ENCODE measurements around the gene IFI35. TPM values are rescaled to one million over a fixed set of nuclear protein-coding genes. Genes with fewer than 3 reads are reported as not detected.

The IFI35 gene
- total and polyA plus RNA-seq, 2 donors (not counting 1 experiment from before 2014, with no cell fraction given): 34.5 to 52.0 TPM

GRCh38 chr17:42985225-42985624 lies 21.4 kb upstream of the IFI35 start:
- no peak overlapping the region for H2AFZ ChIP-seq (ENCODE audit: low read length)
- H3K9me3 ChIP-seq (ENCODE audit: control insufficient read depth, insufficient read depth, low read depth, low read length): no peaks in the 10 kb centered on the region
- H3K27ac ChIP-seq (ENCODE audit: insufficient read depth, low read length): no peak overlapping the region
- peaks cover 18% of the 10 kb centered on the region for H3K79me2 ChIP-seq (ENCODE audit: control insufficient read depth, insufficient read depth, low read length)
- no peak for TF ChIP-seq CTCF (conservative IDR thresholded peaks at IDR 0.05 in 1 of 2, IDR thresholded peaks at IDR 0.05 in 1 of 2; ENCODE audit: low read depth in 1 of 2, low read length in 2 of 2)
- no peak for TF ChIP-seq EZH2 (IDR thresholded peaks at IDR 0.05; ENCODE audit: low read length, missing control alignments)
- peaks cover 11% of the 10 kb centered on the region for H3K4me1 ChIP-seq (ENCODE audit: control insufficient read depth, extremely low read depth, insufficient read depth, low read length)
- H3K27me3 ChIP-seq (ENCODE audit: control insufficient read depth, insufficient read depth, low read length): no peaks in the 10 kb centered on the region
- no peak overlapping the region for H3K4me2 ChIP-seq (ENCODE audit: extremely low read depth, insufficient read depth, low read length)
- no peak overlapping the region for H3K4me3 ChIP-seq (replicated peaks in 1 of 4; ENCODE audit: control extremely low read depth in 1 of 4, insufficient read depth in 1 of 4, low read depth in 3 of 4, low read length in 4 of 4)
- no peaks in the 10 kb centered on the region for H4K20me1 ChIP-seq (ENCODE audit: control insufficient read depth, extremely low read depth, insufficient read depth, low read length)
- DNase-seq (ENCODE audit: low read depth in 2 of 2): no peak
- peaks cover under 1% of the 10 kb centered on the region for H3K36me3 ChIP-seq (ENCODE audit: control insufficient read depth, insufficient read depth, low read length)
- no peak overlapping the region for H3K9ac ChIP-seq (ENCODE audit: insufficient read depth, low read length)

- H3K4me1 ChIP-seq (ENCODE audit: control insufficient read depth, extremely low read depth, insufficient read depth, low read length): peaks cover 7% of the 10 kb centered on the region
- H3K79me2 ChIP-seq (ENCODE audit: control insufficient read depth, insufficient read depth, low read length): no peaks in the 10 kb centered on the region
- DNase-seq (ENCODE audit: low read depth in 2 of 2): no peak
- no peak overlapping the region for H2AFZ ChIP-seq (ENCODE audit: low read length)
- H3K9ac ChIP-seq (ENCODE audit: insufficient read depth, low read length): no peak overlapping the region
- H4K20me1 ChIP-seq (ENCODE audit: control insufficient read depth, extremely low read depth, insufficient read depth, low read length): no peaks in the 10 kb centered on the region
- no peak overlapping the region for H3K4me3 ChIP-seq (replicated peaks in 1 of 4; ENCODE audit: control extremely low read depth in 1 of 4, insufficient read depth in 1 of 4, low read depth in 3 of 4, low read length in 4 of 4)
- H3K36me3 ChIP-seq (ENCODE audit: control insufficient read depth, insufficient read depth, low read length): peaks cover 10% of the 10 kb centered on the region
- H3K4me2 ChIP-seq (ENCODE audit: extremely low read depth, insufficient read depth, low read length): no peak overlapping the region
- no peak overlapping the region for H3K27ac ChIP-seq (ENCODE audit: insufficient read depth, low read length)
- no peaks in the 10 kb centered on the region for H3K27me3 ChIP-seq (ENCODE audit: control insufficient read depth, insufficient read depth, low read length)
- TF ChIP-seq EZH2 (IDR thresholded peaks at IDR 0.05; ENCODE audit: low read length, missing control alignments) (no peak), CTCF (conservative IDR thresholded peaks at IDR 0.05 in 1 of 2, IDR thresholded peaks at IDR 0.05 in 1 of 2; ENCODE audit: low read depth in 1 of 2, low read length in 2 of 2) (no peak)
- H3K9me3 ChIP-seq (ENCODE audit: control insufficient read depth, insufficient read depth, low read depth, low read length): no peaks in the 10 kb centered on the region
Observed at GRCh38 chr17:42989141-42989540, 17.4 kb upstream of the IFI35 start.

GRCh38 chr17:42989726-42990652 lies 16.6 kb upstream of the IFI35 start:
- H3K4me2 ChIP-seq (ENCODE audit: extremely low read depth, insufficient read depth, low read length): peak overlapping the region; percentile 23
- H3K9ac ChIP-seq (ENCODE audit: insufficient read depth, low read length): no peak overlapping the region
- no peaks in the 10 kb centered on the region for H3K27me3 ChIP-seq (ENCODE audit: control insufficient read depth, insufficient read depth, low read length)
- no peaks in the 10 kb centered on the region for H3K79me2 ChIP-seq (ENCODE audit: control insufficient read depth, insufficient read depth, low read length)
- TF ChIP-seq EZH2 (IDR thresholded peaks at IDR 0.05; ENCODE audit: low read length, missing control alignments) (no peak), CTCF (conservative IDR thresholded peaks at IDR 0.05 in 1 of 2, IDR thresholded peaks at IDR 0.05 in 1 of 2; ENCODE audit: low read depth in 1 of 2, low read length in 2 of 2) (no peak)
- DNase-seq (ENCODE audit: low read depth in 2 of 2): peak in 1 of 2 donors; percentile 36
- peaks cover 7% of the 10 kb centered on the region for H3K4me1 ChIP-seq (ENCODE audit: control insufficient read depth, extremely low read depth, insufficient read depth, low read length)
- no peak overlapping the region for H3K27ac ChIP-seq (ENCODE audit: insufficient read depth, low read length)
- H3K9me3 ChIP-seq (ENCODE audit: control insufficient read depth, insufficient read depth, low read depth, low read length): no peaks in the 10 kb centered on the region
- no peak overlapping the region for H3K4me3 ChIP-seq (replicated peaks in 1 of 4; ENCODE audit: control extremely low read depth in 1 of 4, insufficient read depth in 1 of 4, low read depth in 3 of 4, low read length in 4 of 4)
- no peaks in the 10 kb centered on the region for H4K20me1 ChIP-seq (ENCODE audit: control insufficient read depth, extremely low read depth, insufficient read depth, low read length)
- H2AFZ ChIP-seq (ENCODE audit: low read length): no peak overlapping the region
- peaks cover 10% of the 10 kb centered on the region for H3K36me3 ChIP-seq (ENCODE audit: control insufficient read depth, insufficient read depth, low read length)

All from fibroblast of lung (primary cell).